ENCODE results near the gene PHF23. TPM values are rescaled to one million over a fixed set of nuclear protein-coding genes. Genes with fewer than 3 reads are reported as not detected.

Gene PHF23
- polyA plus RNA-seq (2013, experiment 1 of 2), result 84.8 TPM
- polyA plus RNA-seq (2013, experiment 2 of 2), result 83.7 TPM

GRCh38 chr17:7239091-7240027 is at the start of gene PHF23:
TSS of gene PHF23 (minus strand) at chr17:7239457. CDS start at chr17:7239279, 178 bp downstream.
- Histone ChIP-seq H3K18ac (ENCODE audit: low read length) (peak within 1 kb of the TSS; percentile 97), H3K4me3 (ENCODE audit: low read length in 2 of 2) (peak within 1 kb of the TSS; percentile 94 to 97), H3K79me1 (ENCODE audit: low read depth, low read length) (peaks cover 16% of the 10 kb centered on the region), H3K14ac (ENCODE audit: low read length) (peak within 1 kb of the TSS; percentile 76), H2BK5ac (ENCODE audit: low read length) (peak within 1 kb of the TSS; percentile 97), H3K4me2 (ENCODE audit: insufficient read depth, low read length, poor library complexity, severe bottlenecking) (peak within 1 kb of the TSS; percentile 41), H2BK120ac (ENCODE audit: low read depth, low read length) (peak within 1 kb of the TSS; percentile 18), H3K23ac (ENCODE audit: low read depth, low read length, poor library complexity) (peak within 1 kb of the TSS; percentile 82), H4K91ac (ENCODE audit: low read depth, low read length, poor library complexity) (no peak within 1 kb of the TSS), H2AFZ (ENCODE audit: low read length) (peak within 1 kb of the TSS; percentile 42), H3K27me3 (ENCODE audit: control insufficient read depth in 3 of 3, insufficient read depth in 3 of 3, low read depth in 1 of 3, low read length in 3 of 3) (no peaks in the 10 kb centered on the region), H2AK5ac (ENCODE audit: low read depth, low read length) (peak within 1 kb of the TSS; percentile 97), H3K4me1 (ENCODE audit: control insufficient read depth in 2 of 2, insufficient read depth in 1 of 2, low read depth in 1 of 2, low read length in 2 of 2) (peaks cover 12 to 32% of the 10 kb centered on the region in 2 donors), H3K36me3 (replicated peaks in 1 of 2; ENCODE audit: control insufficient read depth in 2 of 2, insufficient read depth in 2 of 2, low read length in 2 of 2) (peaks cover 43 to 61% of the 10 kb centered on the region in 2 donors), H2BK15ac (ENCODE audit: low read length) (peak within 1 kb of the TSS; percentile 69), H3K4ac (ENCODE audit: low read length) (no peak within 1 kb of the TSS), H2BK12ac (ENCODE audit: low read length) (no peak within 1 kb of the TSS), H4K8ac (ENCODE audit: low read depth, low read length) (no peak within 1 kb of the TSS), H3K27ac (replicated peaks; ENCODE audit: low read length) (peak within 1 kb of the TSS; percentile 63), H3K9me3 (replicated peaks in 1 of 2; ENCODE audit: control insufficient read depth in 2 of 2, insufficient read depth in 1 of 2, low read depth in 1 of 2, low read length in 2 of 2) (no peaks in the 10 kb centered on the region), H3K9ac (ENCODE audit: low read depth, low read length, poor library complexity) (peak within 1 kb of the TSS; percentile 94)
- peak; percentile 99 for DNase-seq (ENCODE audit: low spot score)
- no CpG with 5 or more reads among the region's 72 CpGs for WGBS, 2 donors (ENCODE audit: extremely low coverage in 2 of 2, insufficient read length in 2 of 2, insufficient replicate concordance in 1 of 2)

DNA sequence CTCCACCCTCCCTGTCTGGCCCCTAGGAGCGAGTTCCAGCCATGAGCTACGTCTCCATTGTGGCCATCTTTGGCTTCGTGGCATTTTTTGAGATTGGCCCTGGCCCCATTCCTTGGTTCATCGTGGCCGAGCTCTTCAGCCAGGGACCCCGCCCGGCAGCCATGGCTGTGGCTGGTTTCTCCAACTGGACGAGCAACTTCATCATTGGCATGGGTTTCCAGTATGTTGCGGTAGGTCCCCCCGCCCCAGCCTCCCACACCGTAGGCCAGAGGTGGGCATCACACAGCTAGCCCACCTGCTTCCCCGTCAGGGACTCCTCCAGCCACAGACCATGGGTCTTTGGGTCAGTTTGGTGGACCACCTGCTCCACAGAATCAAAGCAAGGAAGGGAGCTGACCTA is 46.4 kb upstream of the PHF23 start:
- no peak for DNase-seq (ENCODE audit: low spot score)
- no peak overlapping the region for H2AK5ac ChIP-seq (ENCODE audit: low read depth, low read length)
- no peak overlapping the region for H3K4me2 ChIP-seq (ENCODE audit: insufficient read depth, low read length, poor library complexity, severe bottlenecking)
- no peak overlapping the region for H3K14ac ChIP-seq (ENCODE audit: low read length)
- no peak overlapping the region for H2BK15ac ChIP-seq (ENCODE audit: low read length)
- H4K91ac ChIP-seq (ENCODE audit: low read depth, low read length, poor library complexity), result no peak overlapping the region
- H2BK12ac ChIP-seq (ENCODE audit: low read length), result no peak overlapping the region
- H3K4me1 ChIP-seq (ENCODE audit: control insufficient read depth in 2 of 2, insufficient read depth in 1 of 2, low read depth in 1 of 2, low read length in 2 of 2), result peaks cover 8 to 15% of the 10 kb centered on the region in 2 donors
- H2BK5ac ChIP-seq (ENCODE audit: low read length), result no peak overlapping the region
- H4K8ac ChIP-seq (ENCODE audit: low read depth, low read length), result no peak overlapping the region
- no peak overlapping the region for H2AFZ ChIP-seq (ENCODE audit: low read length)
- H3K4ac ChIP-seq (ENCODE audit: low read length), result no peak overlapping the region
- H3K36me3 ChIP-seq (replicated peaks in 1 of 2; ENCODE audit: control insufficient read depth in 2 of 2, insufficient read depth in 2 of 2, low read length in 2 of 2), result peaks cover 2 to 7% of the 10 kb centered on the region in 2 donors
- no peak overlapping the region for H3K27ac ChIP-seq (replicated peaks; ENCODE audit: low read length)
- H3K23ac ChIP-seq (ENCODE audit: low read depth, low read length, poor library complexity), result peak overlapping the region; percentile 73
- no peak overlapping the region for H3K9ac ChIP-seq (ENCODE audit: low read depth, low read length, poor library complexity)
- WGBS, 2 donors (ENCODE audit: extremely low coverage in 2 of 2, insufficient read length in 2 of 2, insufficient replicate concordance in 1 of 2), result no CpG with 5 or more reads among the region's 12 CpGs
- no peak overlapping the region for H3K18ac ChIP-seq (ENCODE audit: low read length)
- no peak overlapping the region for H3K4me3 ChIP-seq (ENCODE audit: low read length in 2 of 2)
- H3K79me1 ChIP-seq (ENCODE audit: low read depth, low read length), result peaks cover 3% of the 10 kb centered on the region
- H3K9me3 ChIP-seq (replicated peaks in 1 of 2; ENCODE audit: control insufficient read depth in 2 of 2, insufficient read depth in 1 of 2, low read depth in 1 of 2, low read length in 2 of 2), result no peaks in the 10 kb centered on the region
- H2BK120ac ChIP-seq (ENCODE audit: low read depth, low read length), result no peak overlapping the region
- H3K27me3 ChIP-seq (ENCODE audit: control insufficient read depth in 3 of 3, insufficient read depth in 3 of 3, low read depth in 1 of 3, low read length in 3 of 3), result peaks cover 0 to 18% (median 0%) of the 10 kb centered on the region in 3 experiments

GRCh38 chr17:7284911-7285310 is 45.7 kb upstream of the PHF23 start:
- no peak overlapping the region for H3K27ac ChIP-seq (replicated peaks; ENCODE audit: low read length)
- no peak overlapping the region for H4K91ac ChIP-seq (ENCODE audit: low read depth, low read length, poor library complexity)
- no peak overlapping the region for H4K8ac ChIP-seq (ENCODE audit: low read depth, low read length)
- peaks cover 3% of the 10 kb centered on the region for H3K79me1 ChIP-seq (ENCODE audit: low read depth, low read length)
- H3K4me2 ChIP-seq (ENCODE audit: insufficient read depth, low read length, poor library complexity, severe bottlenecking), result no peak overlapping the region
- no peak overlapping the region for H3K9ac ChIP-seq (ENCODE audit: low read depth, low read length, poor library complexity)
- peaks cover 0 to 18% (median 0%) of the 10 kb centered on the region in 3 experiments for H3K27me3 ChIP-seq (ENCODE audit: control insufficient read depth in 3 of 3, insufficient read depth in 3 of 3, low read depth in 1 of 3, low read length in 3 of 3)
- no CpG with 5 or more reads among the region's 16 CpGs for WGBS, 2 donors (ENCODE audit: extremely low coverage in 2 of 2, insufficient read length in 2 of 2, insufficient replicate concordance in 1 of 2)
- H2AK5ac ChIP-seq (ENCODE audit: low read depth, low read length), result peak overlapping the region; percentile 24
- peaks cover 9 to 16% of the 10 kb centered on the region in 2 donors for H3K4me1 ChIP-seq (ENCODE audit: control insufficient read depth in 2 of 2, insufficient read depth in 1 of 2, low read depth in 1 of 2, low read length in 2 of 2)
- peak overlapping the region; percentile 10 for H3K4ac ChIP-seq (ENCODE audit: low read length)
- no peak overlapping the region for H3K18ac ChIP-seq (ENCODE audit: low read length)
- no peak overlapping the region for H3K14ac ChIP-seq (ENCODE audit: low read length)
- no peak for DNase-seq (ENCODE audit: low spot score)
- no peak overlapping the region for H2BK15ac ChIP-seq (ENCODE audit: low read length)
- no peak overlapping the region for H2BK5ac ChIP-seq (ENCODE audit: low read length)
- H2AFZ ChIP-seq (ENCODE audit: low read length), result no peak overlapping the region
- no peak overlapping the region for H2BK12ac ChIP-seq (ENCODE audit: low read length)
- H3K36me3 ChIP-seq (replicated peaks in 1 of 2; ENCODE audit: control insufficient read depth in 2 of 2, insufficient read depth in 2 of 2, low read length in 2 of 2), result peaks cover 2 to 7% of the 10 kb centered on the region in 2 donors
- no peak overlapping the region for H2BK120ac ChIP-seq (ENCODE audit: low read depth, low read length)
- no peaks in the 10 kb centered on the region for H3K9me3 ChIP-seq (replicated peaks in 1 of 2; ENCODE audit: control insufficient read depth in 2 of 2, insufficient read depth in 1 of 2, low read depth in 1 of 2, low read length in 2 of 2)
- no peak overlapping the region for H3K4me3 ChIP-seq (ENCODE audit: low read length in 2 of 2)
- no peak overlapping the region for H3K23ac ChIP-seq (ENCODE audit: low read depth, low read length, poor library complexity)

Data from neuronal stem cell (in vitro differentiated cells).